IPS-18c (cell line): ENCODE results near the gene ADCY3.
A peak's percentile ranks its signal among the peaks of the same experiment; 100 is the strongest.

Experiments used
- H3K4me3 ChIP-seq: 2 replicates; pipeline ENCODE4 v1.7.0; 2013; ENCODE audit warnings: low read depth, mild to moderate bottlenecking, low read length, moderate library complexity; ENCODE audit not compliant: insufficient read depth
- H3K9me3 ChIP-seq: one replicate; pipeline ENCODE4 v1.6.1; 2013; ENCODE audit warnings: mild to moderate bottlenecking, low read length, moderate library complexity; ENCODE audit not compliant: control insufficient read depth, insufficient read depth

Gene ADCY3

DNA sequence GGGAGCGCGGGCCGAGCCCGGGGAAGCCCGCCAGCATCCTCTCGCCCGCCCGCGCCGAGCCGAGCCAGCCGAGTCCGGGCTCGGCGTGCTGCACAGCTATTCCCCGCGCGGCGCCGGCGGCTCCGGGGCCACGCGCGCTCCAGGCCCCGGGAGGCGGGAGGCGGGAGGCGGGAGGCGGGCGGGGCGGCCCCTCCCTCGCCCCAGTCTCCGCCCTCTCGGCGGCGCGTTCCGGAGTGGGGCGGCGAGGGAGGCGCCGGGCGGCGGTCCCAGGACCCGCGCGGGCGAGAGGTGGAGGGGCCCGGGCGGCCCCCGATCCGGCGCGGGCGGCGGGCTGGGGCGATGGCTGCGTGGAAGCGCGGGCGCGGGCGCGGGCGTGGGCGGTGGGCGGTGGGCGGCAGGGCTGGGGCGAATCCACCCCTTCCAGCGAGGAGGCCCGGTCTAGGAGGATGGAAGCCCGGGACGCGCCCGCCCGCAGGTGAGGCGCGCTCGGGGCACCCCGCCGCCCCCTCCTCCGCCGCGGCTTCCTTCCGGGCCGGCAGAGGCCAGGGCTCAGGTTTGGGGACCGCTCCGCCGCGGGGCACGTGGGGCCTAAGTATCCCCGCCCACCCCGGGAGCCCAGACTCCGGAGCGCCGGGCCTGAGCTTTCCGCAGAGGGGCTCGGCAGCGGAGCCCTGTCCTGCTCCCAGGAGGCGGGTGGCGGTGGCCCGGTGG, at the start of gene ADCY3:
TSS of gene ADCY3 (minus strand) at position 140 of the 711 bp plus-strand sequence. CDS start 1,250 bp downstream, outside the sequence.
- Histone ChIP-seq H3K4me3 (peak within 1 kb of the TSS; percentile 53), H3K9me3 (no peaks in the 10 kb centered on the region)

DNA sequence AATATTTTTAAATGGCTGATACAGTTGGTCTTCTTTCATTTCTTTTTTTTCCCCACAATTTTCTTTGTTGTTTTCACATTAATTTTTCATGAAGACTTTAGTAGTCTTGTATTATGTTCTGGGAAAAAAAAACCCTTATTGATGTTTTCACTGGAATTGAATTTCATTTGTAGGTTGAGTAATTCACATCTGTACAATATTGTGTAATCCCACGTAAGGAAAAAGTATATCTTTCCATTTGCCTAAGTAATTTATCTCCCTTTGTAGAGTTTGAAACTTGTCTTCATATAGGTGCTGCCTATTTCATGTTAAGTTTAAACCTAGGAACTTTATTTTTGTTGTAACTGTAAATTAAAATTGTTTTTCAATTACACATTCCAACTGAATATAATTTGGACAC, 49.7 kb upstream of the ADCY3 start:
- Histone ChIP-seq H3K9me3 (no peaks in the 10 kb centered on the region), H3K4me3 (no peak overlapping the region)

DNA sequence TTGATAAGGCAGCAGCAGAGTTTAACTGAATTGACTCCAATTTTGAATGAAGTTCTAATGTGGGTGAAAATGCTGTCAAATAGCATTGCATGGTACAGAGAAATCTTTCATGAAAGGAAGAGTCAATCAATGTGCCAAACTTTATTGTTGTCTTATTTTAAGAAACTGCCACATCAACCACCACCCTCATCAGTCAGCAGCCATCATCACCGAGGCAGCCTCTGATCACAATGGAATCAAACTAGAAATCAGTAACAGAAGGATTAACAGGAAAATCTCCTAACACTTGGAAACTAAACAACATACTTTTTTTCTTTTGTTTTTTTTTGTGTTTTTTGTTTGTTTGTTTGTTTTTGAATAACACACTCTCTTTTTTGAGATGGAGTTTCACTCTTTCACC, 41.9 kb upstream of the ADCY3 start:
- H3K9me3 ChIP-seq = no peaks in the 10 kb centered on the region
- H3K4me3 ChIP-seq = no peak overlapping the region

DNA sequence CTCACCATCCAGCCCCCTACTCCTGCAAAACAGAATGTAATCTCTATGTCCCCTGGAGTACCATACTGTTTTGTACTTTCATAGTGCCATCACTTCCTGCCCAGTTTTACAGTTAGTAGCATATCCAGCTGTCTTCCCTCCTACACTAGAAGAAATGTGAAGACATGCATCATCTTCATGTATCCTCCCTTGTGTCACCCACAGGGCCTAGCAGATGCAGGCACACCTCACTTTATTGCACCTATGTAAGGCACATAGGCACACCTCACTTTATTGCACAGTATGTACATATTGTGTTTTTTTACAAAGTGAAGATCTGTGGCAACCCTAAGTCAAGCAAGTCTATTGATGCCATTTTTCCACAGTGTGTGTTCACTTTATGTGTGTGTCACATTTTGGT, 39.7 kb upstream of the ADCY3 start:
- no peaks in the 10 kb centered on the region for H3K9me3 ChIP-seq

DNA sequence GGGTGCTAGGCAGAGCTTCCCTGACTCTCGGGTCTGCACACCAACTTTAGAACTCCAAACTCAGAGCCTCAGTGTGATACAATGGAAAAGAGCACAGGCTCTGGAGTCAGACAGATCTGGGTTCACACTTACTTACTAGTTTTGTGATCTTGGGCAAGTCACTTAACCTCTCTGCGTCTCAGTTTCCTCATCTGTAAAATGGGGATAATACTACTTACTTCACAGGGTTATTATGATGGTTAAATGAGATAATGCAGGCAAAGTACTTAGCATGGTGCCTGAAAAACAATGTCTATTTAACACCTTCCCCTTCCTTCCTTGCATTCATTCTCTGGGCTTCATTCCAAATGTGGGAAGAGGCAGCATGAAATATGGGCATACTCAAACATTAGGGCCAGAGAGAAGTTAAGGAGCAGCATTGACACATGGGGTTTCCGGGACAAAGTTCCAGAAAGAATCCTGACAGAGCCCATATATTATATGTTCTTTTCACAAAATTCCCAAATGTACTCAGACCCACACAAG, 38.4 kb upstream of the ADCY3 start:
- no peak overlapping the region for H3K4me3 ChIP-seq
- H3K9me3 ChIP-seq = no peaks in the 10 kb centered on the region

More for the DNA sequence above, 39.7 kb upstream of the ADCY3 start:
- H3K4me3 ChIP-seq = no peak overlapping the region

DNA sequence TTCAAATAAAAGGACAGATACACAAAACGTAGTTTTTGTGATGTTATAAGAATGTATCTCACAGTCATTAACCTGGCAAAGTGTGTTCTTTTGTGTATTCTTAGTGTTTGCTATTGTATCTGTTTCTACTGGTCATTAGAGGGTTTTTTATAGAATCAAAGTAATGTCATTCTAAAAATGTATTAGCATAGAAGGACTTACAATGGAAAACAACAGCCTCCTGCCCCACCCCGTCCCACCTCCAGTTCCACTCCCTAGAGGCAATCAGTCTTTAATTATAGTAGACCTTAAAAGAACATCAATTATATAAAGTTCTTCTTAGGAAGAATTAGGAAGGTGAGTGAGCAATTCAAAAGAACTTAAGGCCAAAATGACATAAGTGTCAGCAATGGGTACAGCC, 37.9 kb upstream of the ADCY3 start:
- Histone ChIP-seq H3K4me3 (no peak overlapping the region), H3K9me3 (no peaks in the 10 kb centered on the region)

DNA sequence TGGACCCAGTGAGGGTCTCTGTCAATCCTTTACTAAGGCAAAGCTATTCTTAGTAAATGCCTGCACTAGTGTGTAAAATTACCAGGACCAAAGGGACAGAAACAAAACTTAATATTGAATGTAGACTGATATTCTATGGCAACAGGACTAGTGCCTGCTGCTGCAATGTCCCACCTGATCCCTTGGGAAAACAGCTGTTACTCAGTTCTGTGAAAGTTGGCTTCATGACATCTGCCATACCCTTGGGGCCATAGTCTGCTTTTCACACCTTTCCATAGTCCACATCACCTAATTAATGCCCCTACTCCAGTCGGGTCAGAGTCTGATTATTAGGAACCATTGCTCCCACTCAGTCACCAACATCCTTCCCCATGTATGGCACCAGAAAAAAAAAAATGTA, 37.2 kb upstream of the ADCY3 start:
- Histone ChIP-seq H3K9me3 (no peaks in the 10 kb centered on the region), H3K4me3 (no peak overlapping the region)

DNA sequence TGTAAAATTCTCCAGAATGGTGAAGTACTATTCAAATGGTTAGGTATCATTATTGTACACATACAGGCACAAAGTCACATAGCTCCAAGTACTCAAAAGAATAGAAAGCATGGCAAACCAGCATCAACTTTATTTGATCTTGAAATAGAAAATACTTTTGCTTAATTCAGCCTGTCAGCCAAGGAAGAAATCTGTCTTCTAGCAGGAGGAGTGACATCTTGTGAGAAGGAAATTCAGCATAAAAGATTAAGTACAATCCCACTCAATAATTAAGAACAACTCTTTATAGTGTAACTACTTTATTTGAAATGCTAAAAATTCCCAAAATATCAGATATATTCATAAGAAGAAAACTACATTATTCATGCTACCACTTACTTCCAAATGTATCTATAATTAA, 35.9 kb upstream of the ADCY3 start:
- H3K4me3 ChIP-seq = no peak overlapping the region
- no peaks in the 10 kb centered on the region for H3K9me3 ChIP-seq

DNA sequence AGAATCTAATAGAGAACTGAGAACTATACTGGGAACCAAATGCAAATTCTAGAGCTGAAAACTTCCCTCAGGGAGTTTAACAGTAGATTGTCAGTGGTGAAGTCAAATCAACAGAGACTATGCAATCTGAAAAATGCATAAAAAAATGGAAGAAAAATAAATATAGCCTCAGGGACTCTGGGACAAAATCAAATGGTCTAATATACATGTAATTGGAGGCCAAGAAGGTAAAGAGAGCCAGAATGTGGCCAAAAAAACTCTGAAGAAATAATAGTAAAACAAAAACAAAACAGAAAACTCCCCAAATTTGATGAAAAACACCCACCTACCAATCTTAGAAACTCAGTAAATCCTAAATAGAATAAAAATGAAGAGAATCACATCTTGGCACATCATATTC, 35.2 kb upstream of the ADCY3 start:
- Histone ChIP-seq H3K9me3 (no peaks in the 10 kb centered on the region), H3K4me3 (no peak overlapping the region)

DNA sequence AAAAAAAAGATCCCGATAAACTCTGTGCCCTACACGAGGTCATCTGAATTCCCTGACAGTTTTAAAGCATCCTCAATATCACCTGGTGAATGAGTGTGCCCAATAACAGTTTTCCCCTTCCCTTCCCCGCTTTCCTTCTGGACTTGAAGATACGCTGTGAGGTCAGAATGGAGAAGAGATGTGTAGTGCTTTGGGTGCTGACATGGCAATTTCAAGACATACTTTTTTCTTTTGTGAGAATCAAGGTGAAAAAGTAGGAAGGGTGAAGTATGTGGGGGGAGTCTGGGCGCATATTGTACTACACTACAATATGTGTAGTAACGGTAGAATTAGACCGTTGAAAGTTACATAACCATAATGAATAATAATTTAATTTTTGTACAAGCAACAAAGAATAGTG, 30.1 kb upstream of the ADCY3 start:
- no peak overlapping the region for H3K4me3 ChIP-seq
- H3K9me3 ChIP-seq = no peaks in the 10 kb centered on the region

DNA sequence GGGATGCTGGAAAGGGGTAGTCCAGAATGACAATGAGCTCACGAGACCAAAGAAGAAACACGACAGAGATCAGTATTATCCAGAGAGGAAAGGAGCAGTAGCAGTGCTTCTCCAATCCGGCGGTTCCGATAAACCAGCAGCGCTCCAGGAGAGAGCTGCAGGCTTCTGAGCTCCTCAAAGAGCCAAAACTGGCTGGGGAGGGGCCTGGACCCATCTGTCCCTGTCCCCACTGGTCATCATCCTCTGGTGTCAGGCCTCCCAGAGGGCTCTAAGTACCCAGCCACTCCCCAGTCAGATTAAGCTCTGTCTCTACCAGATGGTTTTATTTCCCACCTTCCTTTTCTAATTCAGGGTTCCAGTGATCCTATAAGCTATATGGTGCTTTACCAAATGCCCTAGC, 28.5 kb upstream of the ADCY3 start:
- no peak overlapping the region for H3K4me3 ChIP-seq
- H3K9me3 ChIP-seq = no peaks in the 10 kb centered on the region

DNA sequence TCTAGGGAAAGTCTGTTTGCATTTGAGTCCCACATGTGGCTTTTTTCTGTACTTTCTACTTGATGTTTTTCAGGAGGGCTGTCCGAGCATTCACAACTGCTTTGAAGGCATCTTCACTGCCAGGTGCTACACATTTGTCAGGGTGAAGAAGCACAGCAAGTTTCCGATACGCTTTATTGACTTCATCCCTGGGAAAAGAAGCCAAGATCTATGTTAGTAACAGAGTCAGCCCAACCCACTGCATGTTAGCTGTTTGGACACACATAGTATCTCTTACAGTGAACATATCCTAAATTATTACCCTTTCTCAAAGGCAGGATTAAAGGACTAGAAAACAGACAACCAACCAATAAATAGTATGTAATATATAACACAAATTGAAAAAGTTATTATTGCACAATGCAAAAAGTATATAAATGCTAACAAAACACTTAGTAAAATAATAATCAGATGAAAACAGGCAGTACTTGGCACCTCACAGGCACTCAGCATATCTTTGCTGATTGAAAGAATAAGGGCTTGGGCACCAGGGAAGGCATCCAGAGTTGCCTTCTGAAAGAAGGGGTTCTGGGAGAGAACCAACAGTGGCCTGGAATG, 27.6 kb upstream of the ADCY3 start:
- no peak overlapping the region for H3K4me3 ChIP-seq
- H3K9me3 ChIP-seq = no peaks in the 10 kb centered on the region

DNA sequence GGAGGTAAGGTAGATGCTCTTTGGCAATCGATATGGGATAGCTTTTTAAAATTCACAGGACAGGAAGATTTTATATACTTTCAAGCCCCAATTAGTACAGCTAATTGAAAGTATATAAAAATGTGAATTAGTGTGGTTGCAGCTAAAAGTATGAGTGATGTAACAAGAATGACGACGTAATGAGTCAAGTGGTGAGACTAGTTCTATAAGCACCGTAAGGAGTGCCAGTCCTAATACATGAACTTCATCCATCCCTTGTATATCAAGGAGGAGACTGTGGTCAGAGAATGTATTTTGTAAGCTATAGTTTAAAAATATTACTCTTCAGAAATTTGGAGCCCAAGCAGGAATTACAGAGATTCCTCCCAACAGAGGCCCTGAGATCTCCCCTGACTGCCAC, 25.9 kb upstream of the ADCY3 start:
- H3K9me3 ChIP-seq = no peaks in the 10 kb centered on the region
- no peak overlapping the region for H3K4me3 ChIP-seq

DNA sequence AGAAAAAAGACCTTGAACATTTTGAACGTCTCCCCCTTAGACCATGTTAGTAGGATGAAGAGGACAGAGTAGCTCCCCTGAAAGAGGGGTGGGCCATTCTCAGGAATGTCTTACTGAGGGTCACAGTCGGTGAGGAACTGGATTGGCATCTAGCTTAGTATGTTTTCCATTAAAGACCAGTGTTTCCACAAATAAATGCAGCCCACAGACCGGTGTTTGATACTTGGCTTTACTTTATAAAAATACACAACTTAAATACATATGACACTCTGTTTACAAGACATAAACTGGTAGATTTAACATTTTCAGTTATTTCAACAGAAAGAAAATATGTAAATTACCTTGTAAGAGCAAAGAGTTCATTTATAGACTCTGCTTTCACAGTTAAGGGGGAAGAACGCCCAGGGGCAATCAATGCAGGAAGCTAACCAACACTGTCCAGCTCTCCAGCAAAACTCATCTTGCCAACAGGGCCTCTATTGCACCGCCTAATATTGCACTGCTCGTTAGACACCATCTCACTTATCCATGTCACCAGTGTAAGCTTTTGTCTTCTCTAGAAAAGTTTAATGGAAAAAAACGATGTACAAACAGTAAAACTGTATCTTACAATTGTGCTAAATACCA, 23.5 kb upstream of the ADCY3 start:
- Histone ChIP-seq H3K9me3 (no peaks in the 10 kb centered on the region), H3K4me3 (no peak overlapping the region)

DNA sequence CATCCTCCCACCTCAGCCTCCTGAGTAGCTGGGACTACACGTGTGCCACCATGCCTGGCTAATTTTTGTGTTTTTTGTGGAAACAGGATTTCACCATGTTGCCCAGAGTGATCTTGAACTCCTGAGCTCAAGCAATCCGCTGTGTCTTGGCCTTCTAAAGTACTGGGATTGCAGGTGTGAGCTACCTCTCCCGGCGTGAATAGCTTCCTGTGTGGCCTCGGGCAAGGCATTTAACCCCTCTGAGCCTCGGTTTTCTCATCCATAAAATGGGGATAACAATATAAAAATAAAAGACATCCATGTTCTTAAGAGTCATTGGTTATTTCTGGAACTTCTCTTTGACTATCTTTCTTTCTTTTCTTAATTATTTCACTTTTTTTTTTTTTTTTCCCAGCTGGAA, 19.3 kb upstream of the ADCY3 start:
- no peaks in the 10 kb centered on the region for H3K9me3 ChIP-seq
- H3K4me3 ChIP-seq = no peak overlapping the region

DNA sequence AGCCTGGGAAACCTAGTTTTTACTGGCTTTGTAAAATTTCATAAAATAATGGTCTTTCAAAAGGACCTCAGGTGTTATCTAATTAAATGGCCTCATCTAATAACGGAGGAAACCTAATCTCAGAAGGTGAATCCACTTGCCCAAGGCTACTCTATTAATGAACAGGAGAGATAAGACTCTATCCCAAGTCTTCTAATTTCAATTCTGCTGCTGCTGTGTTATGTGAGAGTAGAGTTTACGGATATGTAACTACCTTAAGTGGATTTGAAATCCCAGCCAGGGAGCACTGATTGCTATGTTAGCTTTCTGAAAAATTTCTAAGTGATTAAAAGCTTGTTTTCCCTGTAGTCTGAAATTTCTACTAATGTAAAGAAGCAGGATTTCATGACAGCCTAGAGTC, 17.2 kb upstream of the ADCY3 start:
- Histone ChIP-seq H3K9me3 (no peaks in the 10 kb centered on the region), H3K4me3 (no peak overlapping the region)

DNA sequence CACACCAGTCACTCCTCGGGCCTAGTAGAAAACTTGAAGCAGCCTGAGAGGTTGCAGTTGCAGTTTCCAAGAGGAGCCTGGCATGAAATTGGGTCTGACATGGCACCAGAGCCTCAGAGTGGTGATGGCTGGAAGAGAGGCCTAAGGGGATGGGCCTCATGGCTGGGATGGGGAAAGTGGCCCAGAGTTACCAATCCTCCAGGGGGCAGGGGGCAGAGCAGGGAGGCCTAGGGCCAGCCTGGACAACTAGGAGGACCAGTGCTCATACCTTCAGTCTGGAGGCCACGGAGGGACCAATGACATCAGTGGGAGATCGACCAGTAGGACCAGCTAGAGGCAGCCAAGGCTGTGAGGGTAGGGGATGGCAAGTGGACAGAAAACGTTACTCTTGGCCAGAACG, 15.1 kb upstream of the ADCY3 start:
- Histone ChIP-seq H3K4me3 (no peak overlapping the region), H3K9me3 (no peaks in the 10 kb centered on the region)

DNA sequence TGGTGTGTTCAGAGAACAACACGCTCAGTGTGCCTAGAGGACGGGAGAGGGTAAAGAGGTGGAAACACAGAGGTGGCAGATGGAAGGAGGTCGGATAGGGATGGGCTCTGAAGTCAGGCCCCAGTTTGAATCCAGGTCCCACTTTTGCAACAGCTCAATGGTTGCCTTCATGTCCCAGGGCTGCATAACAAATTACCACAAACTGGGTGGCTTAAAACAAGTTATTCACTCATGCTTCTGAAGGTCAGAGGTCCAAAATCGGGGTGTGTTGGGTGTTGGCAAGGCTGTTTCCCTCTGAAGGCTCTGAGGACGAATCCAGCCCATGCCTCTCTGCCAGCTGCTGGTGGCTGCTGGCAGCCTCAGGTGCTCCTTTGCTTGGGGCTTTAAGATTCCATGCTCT, 12.7 kb upstream of the ADCY3 start:
- Histone ChIP-seq H3K9me3 (no peaks in the 10 kb centered on the region), H3K4me3 (no peak overlapping the region)
